ENCODE measurements around the gene GPALPP1. TPM values are rescaled to one million over a fixed set of nuclear protein-coding genes. Genes with fewer than 3 reads are reported as not detected.

Gene GPALPP1
- total RNA-seq, 3 donors from 2014 or later = 19.2 to 23.5 (median 20.2) TPM

GRCh38 chr13:45068036-45069001 is 79.0 kb downstream of the GPALPP1 start:
- ATAC-seq = peak; percentile 62

DNA sequence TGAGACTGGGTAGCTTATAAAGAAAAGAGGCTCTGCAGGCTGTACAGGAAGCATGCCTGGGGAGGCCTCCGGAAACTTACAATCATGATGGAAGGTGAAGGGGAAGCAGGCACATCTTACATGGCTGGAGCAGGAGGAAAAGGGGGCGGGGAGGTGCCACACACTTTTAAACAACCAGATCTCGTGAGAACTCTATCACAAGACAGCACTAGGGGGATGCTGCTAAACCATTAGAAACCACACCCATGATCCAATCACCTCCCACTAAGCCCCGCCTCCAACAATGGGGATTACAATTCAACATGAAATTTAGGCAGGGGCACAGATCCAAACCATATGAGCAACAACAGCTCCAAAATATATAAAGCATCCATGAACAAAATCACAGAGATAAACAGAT is 84.5 kb downstream of the GPALPP1 start:
- intact Hi-C loops (cut with DNase I, micrococcal nuclease) = no loop called here
- Histone ChIP-seq H3K9me3 (no peaks in the 10 kb centered on the region), H3K4me1 (ENCODE audit: low read depth) (no peaks in the 10 kb centered on the region), H3K36me3 (ENCODE audit: low read depth) (no peaks in the 10 kb centered on the region), H3K4me3 (no peak overlapping the region)
- ATAC-seq (no peak), DNase-seq (no peak)
- TF ChIP-seq, protein P1, sequence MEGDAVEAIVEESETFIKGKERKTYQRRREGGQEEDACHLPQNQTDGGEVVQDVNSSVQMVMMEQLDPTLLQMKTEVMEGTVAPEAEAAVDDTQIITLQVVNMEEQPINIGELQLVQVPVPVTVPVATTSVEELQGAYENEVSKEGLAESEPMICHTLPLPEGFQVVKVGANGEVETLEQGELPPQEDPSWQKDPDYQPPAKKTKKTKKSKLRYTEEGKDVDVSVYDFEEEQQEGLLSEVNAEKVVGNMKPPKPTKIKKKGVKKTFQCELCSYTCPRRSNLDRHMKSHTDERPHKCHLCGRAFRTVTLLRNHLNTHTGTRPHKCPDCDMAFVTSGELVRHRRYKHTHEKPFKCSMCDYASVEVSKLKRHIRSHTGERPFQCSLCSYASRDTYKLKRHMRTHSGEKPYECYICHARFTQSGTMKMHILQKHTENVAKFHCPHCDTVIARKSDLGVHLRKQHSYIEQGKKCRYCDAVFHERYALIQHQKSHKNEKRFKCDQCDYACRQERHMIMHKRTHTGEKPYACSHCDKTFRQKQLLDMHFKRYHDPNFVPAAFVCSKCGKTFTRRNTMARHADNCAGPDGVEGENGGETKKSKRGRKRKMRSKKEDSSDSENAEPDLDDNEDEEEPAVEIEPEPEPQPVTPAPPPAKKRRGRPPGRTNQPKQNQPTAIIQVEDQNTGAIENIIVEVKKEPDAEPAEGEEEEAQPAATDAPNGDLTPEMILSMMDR (IDR thresholded peaks at IDR 0.05) = no peak

More at GRCh38 chr13:45068036-45069001, 79.0 kb downstream of the GPALPP1 start:
- intact Hi-C loops (cut with DNase I, micrococcal nuclease) = no loop called here
- TF ChIP-seq, protein P1 (IDR thresholded peaks at IDR 0.05) = no peak
- no peaks in the 10 kb centered on the region for H3K9me3 ChIP-seq
- no peak overlapping the region for H3K4me3 ChIP-seq
- no peaks in the 10 kb centered on the region for H3K4me1 ChIP-seq (ENCODE audit: low read depth)
- no peak for DNase-seq
- no peaks in the 10 kb centered on the region for H3K36me3 ChIP-seq (ENCODE audit: low read depth)

DNA sequence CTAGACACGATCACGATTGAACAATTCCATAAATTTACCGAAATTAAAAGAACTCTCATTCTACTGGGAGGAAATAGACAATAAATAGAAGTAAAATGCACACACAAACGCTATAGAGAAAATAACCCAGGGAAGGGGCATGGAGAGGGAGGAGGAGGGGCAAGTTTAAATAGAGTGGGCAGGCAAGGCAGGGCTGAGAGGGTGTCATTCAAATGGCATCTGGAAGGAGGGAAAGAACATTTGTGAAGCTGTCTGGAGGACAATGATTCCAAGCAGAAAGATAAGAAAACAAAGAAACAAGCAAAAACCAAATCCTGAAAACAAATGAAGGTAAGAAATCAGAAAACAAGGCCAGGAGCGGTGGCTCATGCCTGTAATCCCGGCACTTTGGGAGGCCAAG is 85.4 kb downstream of the GPALPP1 start:
- no peaks in the 10 kb centered on the region for H3K36me3 ChIP-seq (ENCODE audit: low read depth)
- H3K4me3 ChIP-seq = no peak overlapping the region
- TF ChIP-seq, protein P1 (IDR thresholded peaks at IDR 0.05) = no peak
- DNase-seq (no peak), ATAC-seq (no peak)
- intact Hi-C loops (cut with DNase I, micrococcal nuclease) = no loop called here
- no peaks in the 10 kb centered on the region for H3K4me1 ChIP-seq (ENCODE audit: low read depth)
- H3K9me3 ChIP-seq = no peaks in the 10 kb centered on the region

DNA sequence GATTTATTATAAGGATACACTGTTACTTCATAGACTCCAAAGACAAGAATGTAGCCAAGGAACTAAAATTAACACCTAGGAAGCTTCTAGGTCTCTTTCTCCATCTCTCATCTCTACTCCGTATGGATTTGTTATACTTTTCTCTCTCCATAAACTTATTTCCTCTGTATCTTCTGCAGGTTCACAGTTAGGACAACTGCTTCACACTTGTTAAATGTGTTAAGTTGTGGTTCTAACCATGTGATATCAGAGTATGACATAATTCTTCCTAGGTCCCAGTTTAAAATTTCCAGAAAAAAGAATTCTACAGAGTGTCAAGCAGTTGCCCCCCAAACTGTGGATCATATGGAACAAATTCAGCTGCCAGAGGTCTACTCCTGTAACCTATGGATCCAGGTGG is 88.7 kb downstream of the GPALPP1 start:
- ATAC-seq (no peak), DNase-seq (no peak)
- H3K36me3 ChIP-seq (ENCODE audit: low read depth) = no peaks in the 10 kb centered on the region
- TF ChIP-seq, protein P1 (IDR thresholded peaks at IDR 0.05) = no peak
- H3K9me3 ChIP-seq = no peaks in the 10 kb centered on the region
- intact Hi-C loops (cut with DNase I, micrococcal nuclease) = no loop called here
- no peak overlapping the region for H3K4me3 ChIP-seq
- no peaks in the 10 kb centered on the region for H3K4me1 ChIP-seq (ENCODE audit: low read depth)

Other genes starting within 250 kb of the GPALPP1 start
- gene NUFIP1, start 67 bp upstream of the GPALPP1 start, total RNA-seq = 1 to 10 TPM; 1.5 to 3.9 (median 3.3) TPM
- gene GTF2F2, start 131.0 kb downstream of the GPALPP1 start, total RNA-seq = 10 to 100 TPM; 15.4 to 22.0 (median 15.9) TPM
- 1 to 10 TPM in 2 of 3 donors, under 1 TPM in 1; 0.14 to 2.5 (median 1.2) TPM for gene KCTD4, start 211.5 kb downstream of the GPALPP1 start, total RNA-seq